ENCODE data around the gene SH2D1A. TPM values are rescaled to one million over a fixed set of nuclear protein-coding genes. Genes with fewer than 3 reads are reported as not detected.

The SH2D1A gene
- total RNA-seq, 2 experiments from 2014 or later, result 0.63 to 4.3 TPM

- DNase-seq (ENCODE audit: low spot score), result no peak
- Histone ChIP-seq H3K4me3 (ENCODE audit: low read depth, low read length, poor library complexity, severe bottlenecking) (no peak overlapping the region), H2AFZ (ENCODE audit: low read length) (no peak overlapping the region), H3K79me2 (ENCODE audit: insufficient read depth, low read depth, low read length) (no peaks in the 10 kb centered on the region), H3K4me1 (ENCODE audit: insufficient read depth, low read length, poor library complexity, severe bottlenecking) (peaks cover 4% of the 10 kb centered on the region), H3K36me3 (ENCODE audit: insufficient read depth, low read length) (no peaks in the 10 kb centered on the region), H3K9me2 (ENCODE audit: insufficient read depth, low read length) (no peaks in the 10 kb centered on the region), H3K27ac (ENCODE audit: low read depth, low read length, poor library complexity, severe bottlenecking) (no peak overlapping the region), H3K4me2 (ENCODE audit: low read length) (no peak overlapping the region), H4K20me1 (ENCODE audit: insufficient read depth, low read length) (no peaks in the 10 kb centered on the region), H3K9me3 (ENCODE audit: low read length) (no peaks in the 10 kb centered on the region)
- intact Hi-C loops (cut with micrococcal nuclease; ENCODE audit: unreplicated experiment), result no loop called here
- POLR2A ChIA-PET, result no interaction called here
- CTCF ChIA-PET (ENCODE audit: unreplicated experiment), result no interaction called here
- BruUV-seq (replicated peaks), result no TSS peak
- TF ChIP-seq, protein P1, sequence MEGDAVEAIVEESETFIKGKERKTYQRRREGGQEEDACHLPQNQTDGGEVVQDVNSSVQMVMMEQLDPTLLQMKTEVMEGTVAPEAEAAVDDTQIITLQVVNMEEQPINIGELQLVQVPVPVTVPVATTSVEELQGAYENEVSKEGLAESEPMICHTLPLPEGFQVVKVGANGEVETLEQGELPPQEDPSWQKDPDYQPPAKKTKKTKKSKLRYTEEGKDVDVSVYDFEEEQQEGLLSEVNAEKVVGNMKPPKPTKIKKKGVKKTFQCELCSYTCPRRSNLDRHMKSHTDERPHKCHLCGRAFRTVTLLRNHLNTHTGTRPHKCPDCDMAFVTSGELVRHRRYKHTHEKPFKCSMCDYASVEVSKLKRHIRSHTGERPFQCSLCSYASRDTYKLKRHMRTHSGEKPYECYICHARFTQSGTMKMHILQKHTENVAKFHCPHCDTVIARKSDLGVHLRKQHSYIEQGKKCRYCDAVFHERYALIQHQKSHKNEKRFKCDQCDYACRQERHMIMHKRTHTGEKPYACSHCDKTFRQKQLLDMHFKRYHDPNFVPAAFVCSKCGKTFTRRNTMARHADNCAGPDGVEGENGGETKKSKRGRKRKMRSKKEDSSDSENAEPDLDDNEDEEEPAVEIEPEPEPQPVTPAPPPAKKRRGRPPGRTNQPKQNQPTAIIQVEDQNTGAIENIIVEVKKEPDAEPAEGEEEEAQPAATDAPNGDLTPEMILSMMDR (conservative IDR thresholded peaks at IDR 0.05; ENCODE audit: low read length), result no peak
Measured at GRCh38 chrX:124335598-124335997, 10.8 kb upstream of the SH2D1A start.

DNA sequence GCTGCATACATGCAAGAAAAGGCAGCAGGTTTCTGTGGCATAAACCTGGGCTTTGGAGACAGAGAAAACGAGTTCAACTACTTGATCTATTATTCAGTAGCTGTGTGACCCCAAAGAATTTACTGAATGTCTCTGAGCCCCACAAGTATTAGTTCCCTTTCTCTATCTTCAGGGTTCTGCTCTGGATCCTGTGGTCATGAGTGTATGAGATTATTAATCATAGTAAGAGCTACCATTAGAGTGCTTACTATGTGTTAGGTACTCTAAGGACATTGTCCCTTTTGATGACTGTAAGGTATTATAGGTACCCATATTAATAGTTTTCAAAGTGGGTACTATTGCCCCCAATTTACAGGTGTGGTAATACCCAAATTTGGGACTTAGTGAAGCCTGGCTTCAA is 8.4 kb upstream of the SH2D1A start:
- intact Hi-C loops (cut with micrococcal nuclease; ENCODE audit: unreplicated experiment), result no loop called here

DNA sequence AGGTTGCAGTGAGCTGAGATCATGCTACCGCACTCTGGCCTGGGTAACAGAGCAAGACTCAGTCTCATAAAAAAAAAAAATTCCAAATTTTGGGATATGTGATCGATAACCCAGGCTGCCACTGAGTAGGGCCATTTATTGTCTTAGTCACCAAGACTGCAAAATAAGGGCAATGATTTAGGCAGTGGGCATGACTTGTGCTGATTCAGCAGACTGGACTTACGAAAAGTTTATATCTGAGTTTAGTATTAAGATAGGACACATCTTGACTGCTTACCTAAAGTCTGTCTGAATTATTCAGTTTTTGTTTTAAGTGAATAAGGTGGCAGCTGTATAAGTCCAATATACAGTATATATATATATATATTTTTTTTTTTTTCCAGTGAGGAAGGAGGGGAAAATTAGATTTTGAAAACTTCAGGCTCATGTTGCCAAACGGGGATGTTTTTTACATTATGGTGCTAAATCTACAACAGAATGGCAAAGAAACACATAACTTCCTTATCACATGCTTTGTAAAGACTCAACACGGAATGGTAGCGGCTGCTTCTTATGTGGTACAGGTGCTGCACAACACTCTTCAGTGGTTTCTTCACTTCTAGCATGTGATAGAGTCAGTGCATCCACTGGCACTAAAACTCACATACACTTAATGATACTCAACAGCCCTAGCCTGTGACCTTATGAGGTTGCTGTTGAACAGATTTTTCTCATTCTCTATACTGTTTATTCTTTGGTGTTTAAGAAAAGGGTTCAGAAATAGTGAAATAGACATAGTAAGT is 7.4 kb upstream of the SH2D1A start:
- Histone ChIP-seq H3K9me2 (ENCODE audit: insufficient read depth, low read length) (no peaks in the 10 kb centered on the region), H3K4me1 (ENCODE audit: insufficient read depth, low read length, poor library complexity, severe bottlenecking) (peaks cover 19% of the 10 kb centered on the region), H3K36me3 (ENCODE audit: insufficient read depth, low read length) (no peaks in the 10 kb centered on the region), H3K9me3 (ENCODE audit: low read length) (no peaks in the 10 kb centered on the region), H3K4me2 (ENCODE audit: low read length) (no peak overlapping the region), H3K79me2 (ENCODE audit: insufficient read depth, low read depth, low read length) (no peaks in the 10 kb centered on the region), H3K4me3 (ENCODE audit: low read depth, low read length, poor library complexity, severe bottlenecking) (no peak overlapping the region), H3K27ac (ENCODE audit: low read depth, low read length, poor library complexity, severe bottlenecking) (no peak overlapping the region), H4K20me1 (ENCODE audit: insufficient read depth, low read length) (no peaks in the 10 kb centered on the region), H2AFZ (ENCODE audit: low read length) (no peak overlapping the region)
- ChIA-PET CTCF (ENCODE audit: unreplicated experiment) (no interaction called here), POLR2A (no interaction called here)
- TF ChIP-seq, protein P1 (conservative IDR thresholded peaks at IDR 0.05; ENCODE audit: low read length), result no peak
- no peak for TF ChIP-seq EZH2phosphoT487 (IDR thresholded peaks at IDR 0.05; ENCODE audit: borderline replicate concordance, low read depth, low read length)
- BruUV-seq (replicated peaks), result no TSS peak
- intact Hi-C loops (cut with micrococcal nuclease; ENCODE audit: unreplicated experiment), result no loop called here
- DNase-seq (ENCODE audit: low spot score), result no peak

More for the DNA sequence above, 8.4 kb upstream of the SH2D1A start:
- Histone ChIP-seq H3K27ac (ENCODE audit: low read depth, low read length, poor library complexity, severe bottlenecking) (no peak overlapping the region), H3K4me2 (ENCODE audit: low read length) (no peak overlapping the region), H3K9me3 (ENCODE audit: low read length) (no peaks in the 10 kb centered on the region), H3K4me1 (ENCODE audit: insufficient read depth, low read length, poor library complexity, severe bottlenecking) (peaks cover 13% of the 10 kb centered on the region), H3K79me2 (ENCODE audit: insufficient read depth, low read depth, low read length) (no peaks in the 10 kb centered on the region), H3K9me2 (ENCODE audit: insufficient read depth, low read length) (no peaks in the 10 kb centered on the region), H2AFZ (ENCODE audit: low read length) (no peak overlapping the region), H3K36me3 (ENCODE audit: insufficient read depth, low read length) (no peaks in the 10 kb centered on the region), H3K4me3 (ENCODE audit: low read depth, low read length, poor library complexity, severe bottlenecking) (no peak overlapping the region), H4K20me1 (ENCODE audit: insufficient read depth, low read length) (no peaks in the 10 kb centered on the region)
- no peak for TF ChIP-seq EZH2phosphoT487 (IDR thresholded peaks at IDR 0.05; ENCODE audit: borderline replicate concordance, low read depth, low read length)
- TF ChIP-seq, protein P1 (conservative IDR thresholded peaks at IDR 0.05; ENCODE audit: low read length), result no peak
- BruUV-seq (replicated peaks), result no TSS peak
- no peak for DNase-seq (ENCODE audit: low spot score)
- ChIA-PET POLR2A (no interaction called here), CTCF (ENCODE audit: unreplicated experiment) (no interaction called here)

Measured in OCI-LY7 (cell line).